HG03457 (cell line): ENCODE data around the gene DYNC2H1.
"Not testable (repeated sequence)": the region's sequence is repeated elsewhere in the genome, so short reads cannot be mapped to it uniquely, and the experiment has no call there.

ENCODE experiments used
- ATAC-seq: cut with Tn5 transposase; IDR thresholded peaks from one replicate; pipeline ENCODE4 v1.9.1; 2021; ENCODE audit warnings: moderate number of reproducible peaks; ENCODE audit not compliant: unreplicated experiment

DYNC2H1 gene

GRCh38 chr11:103358251-103358650 is 249.0 kb downstream of the DYNC2H1 start:
- ATAC-seq, result no peak

- no peak for ATAC-seq
Measured at GRCh38 chr11:103359216-103359615, 250.0 kb downstream of the DYNC2H1 start.

- ATAC-seq, result no peak
Measured at GRCh38 chr11:103364687-103365086, 255.5 kb downstream of the DYNC2H1 start.

GRCh38 chr11:103367650-103368049 is 258.4 kb downstream of the DYNC2H1 start:
- ATAC-seq, result no peak

- no peak for ATAC-seq
Measured at GRCh38 chr11:103368145-103368544, 258.9 kb downstream of the DYNC2H1 start.

- ATAC-seq, result no peak
Measured at GRCh38 chr11:103370076-103370475, 260.9 kb downstream of the DYNC2H1 start.

GRCh38 chr11:103372906-103373305 is 263.7 kb downstream of the DYNC2H1 start:
- no peak for ATAC-seq

GRCh38 chr11:103374227-103374626 is 265.0 kb downstream of the DYNC2H1 start:
- ATAC-seq, result not testable (repeated sequence)

GRCh38 chr11:103378931-103379330 is 269.7 kb downstream of the DYNC2H1 start:
- no peak for ATAC-seq

GRCh38 chr11:103380031-103380430 is 270.8 kb downstream of the DYNC2H1 start:
- ATAC-seq, result no peak

GRCh38 chr11:103384652-103385051 is 275.4 kb downstream of the DYNC2H1 start:
- no peak for ATAC-seq

- no peak for ATAC-seq
Measured at GRCh38 chr11:103395612-103396011, 286.4 kb downstream of the DYNC2H1 start.

- no peak for ATAC-seq
Measured at GRCh38 chr11:103396237-103396636, 287.0 kb downstream of the DYNC2H1 start.

GRCh38 chr11:103397369-103397768 is 288.1 kb downstream of the DYNC2H1 start:
- ATAC-seq, result no peak

GRCh38 chr11:103398829-103399228 is 289.6 kb downstream of the DYNC2H1 start:
- no peak for ATAC-seq

GRCh38 chr11:103406357-103406756 is 297.1 kb downstream of the DYNC2H1 start:
- no peak for ATAC-seq

- ATAC-seq, result no peak
Measured at GRCh38 chr11:103407641-103408040, 298.4 kb downstream of the DYNC2H1 start.

GRCh38 chr11:103413266-103413888 is 304.2 kb downstream of the DYNC2H1 start:
- no peak for ATAC-seq

GRCh38 chr11:103418014-103418413 is 308.8 kb downstream of the DYNC2H1 start:
- no peak for ATAC-seq

GRCh38 chr11:103420593-103420992 is 311.4 kb downstream of the DYNC2H1 start:
- ATAC-seq, result no peak

GRCh38 chr11:103433386-103434072 is 324.3 kb downstream of the DYNC2H1 start:
- no peak for ATAC-seq

- ATAC-seq, result no peak
Measured at GRCh38 chr11:103434073-103434411, 324.8 kb downstream of the DYNC2H1 start.
